Measurements from ENCODE around the gene CYP4B1.

- no peak for TF ChIP-seq POLR2A (IDR thresholded peaks at IDR 0.05; ENCODE audit: low read length)
- TF ChIP-seq GATA1 (IDR thresholded peaks at IDR 0.05; ENCODE audit: low read depth, low read length), result no peak
Measured at GRCh38 chr1:46830665-46831322, 31.9 kb downstream of the CYP4B1 start.

Measured in erythroblast (primary cell).